Measurements from ENCODE around the gene MRNIP.

MRNIP gene

DNA sequence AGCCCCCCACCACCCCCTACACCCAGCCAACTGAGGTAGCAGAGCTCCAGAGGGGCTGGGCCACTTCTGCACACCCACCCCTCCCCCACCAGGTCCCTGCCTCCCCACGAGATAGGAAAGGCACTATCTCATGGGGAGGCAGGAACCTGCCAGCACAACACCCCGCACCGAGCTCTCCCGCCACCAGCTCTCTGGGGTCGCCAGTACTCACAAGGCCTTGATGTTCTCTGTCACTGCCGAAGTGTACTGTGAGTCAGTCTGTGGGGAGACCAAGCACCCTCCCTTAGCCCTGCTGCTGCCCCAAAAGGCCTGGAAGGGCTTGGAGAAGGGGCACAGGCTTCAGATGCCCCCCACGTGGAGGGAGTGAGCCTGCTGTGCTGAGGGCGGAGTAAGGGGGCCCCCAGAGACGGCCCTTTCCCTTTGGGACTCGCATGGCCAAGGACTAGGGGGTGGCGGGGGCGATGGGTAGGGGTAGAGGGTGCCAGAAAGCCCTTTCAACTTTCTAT, 57.9 kb downstream of the MRNIP start:
- TF ChIP-seq, protein P1, sequence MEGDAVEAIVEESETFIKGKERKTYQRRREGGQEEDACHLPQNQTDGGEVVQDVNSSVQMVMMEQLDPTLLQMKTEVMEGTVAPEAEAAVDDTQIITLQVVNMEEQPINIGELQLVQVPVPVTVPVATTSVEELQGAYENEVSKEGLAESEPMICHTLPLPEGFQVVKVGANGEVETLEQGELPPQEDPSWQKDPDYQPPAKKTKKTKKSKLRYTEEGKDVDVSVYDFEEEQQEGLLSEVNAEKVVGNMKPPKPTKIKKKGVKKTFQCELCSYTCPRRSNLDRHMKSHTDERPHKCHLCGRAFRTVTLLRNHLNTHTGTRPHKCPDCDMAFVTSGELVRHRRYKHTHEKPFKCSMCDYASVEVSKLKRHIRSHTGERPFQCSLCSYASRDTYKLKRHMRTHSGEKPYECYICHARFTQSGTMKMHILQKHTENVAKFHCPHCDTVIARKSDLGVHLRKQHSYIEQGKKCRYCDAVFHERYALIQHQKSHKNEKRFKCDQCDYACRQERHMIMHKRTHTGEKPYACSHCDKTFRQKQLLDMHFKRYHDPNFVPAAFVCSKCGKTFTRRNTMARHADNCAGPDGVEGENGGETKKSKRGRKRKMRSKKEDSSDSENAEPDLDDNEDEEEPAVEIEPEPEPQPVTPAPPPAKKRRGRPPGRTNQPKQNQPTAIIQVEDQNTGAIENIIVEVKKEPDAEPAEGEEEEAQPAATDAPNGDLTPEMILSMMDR (IDR thresholded peaks at IDR 0.05; ENCODE audit: extremely low read depth, insufficient read depth, missing control alignments) = no peak
- in situ Hi-C loops (cut with MboI; ENCODE audit: low pct_unique_long_range_greater_than_20kb, low sequenced_read_pairs, unreplicated experiment) = no loop called here
- no peak for DNase-seq (ENCODE audit: low spot score)

DNA sequence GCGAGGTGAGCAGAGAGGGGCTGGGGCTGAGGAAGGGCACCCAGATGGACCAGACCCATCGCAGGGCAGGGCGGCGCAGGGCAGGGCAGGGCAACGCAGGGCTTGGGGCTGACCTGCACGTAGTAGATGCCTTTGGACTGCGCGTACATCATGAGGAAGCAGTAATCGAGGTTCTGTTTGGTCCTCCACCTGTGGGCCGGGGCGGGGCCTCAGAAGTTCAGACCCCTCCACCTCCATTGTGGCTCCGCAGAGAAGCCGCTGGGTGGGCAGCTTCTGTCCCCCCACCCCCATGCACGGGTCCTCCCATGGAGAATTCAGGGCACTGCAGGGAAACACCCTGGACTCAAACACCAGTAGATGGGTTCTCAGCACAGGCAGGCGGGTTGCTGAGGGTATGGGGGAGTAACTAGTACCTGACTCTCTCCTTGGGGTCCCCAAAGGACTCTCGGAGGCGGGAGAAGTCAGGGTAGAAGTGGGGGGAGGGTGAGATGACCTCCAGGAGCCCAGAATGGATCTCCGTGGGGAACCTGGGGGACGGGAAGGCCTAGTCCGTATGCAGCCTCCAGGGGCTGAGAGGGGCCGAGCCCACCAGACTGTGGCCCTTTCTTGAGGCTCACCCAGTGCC, 58.4 kb downstream of the MRNIP start:
- in situ Hi-C loops (cut with MboI; ENCODE audit: low pct_unique_long_range_greater_than_20kb, low sequenced_read_pairs, unreplicated experiment) = no loop called here
- no peak for DNase-seq (ENCODE audit: low spot score)
- TF ChIP-seq, protein P1 (IDR thresholded peaks at IDR 0.05; ENCODE audit: extremely low read depth, insufficient read depth, missing control alignments) = no peak

DNA sequence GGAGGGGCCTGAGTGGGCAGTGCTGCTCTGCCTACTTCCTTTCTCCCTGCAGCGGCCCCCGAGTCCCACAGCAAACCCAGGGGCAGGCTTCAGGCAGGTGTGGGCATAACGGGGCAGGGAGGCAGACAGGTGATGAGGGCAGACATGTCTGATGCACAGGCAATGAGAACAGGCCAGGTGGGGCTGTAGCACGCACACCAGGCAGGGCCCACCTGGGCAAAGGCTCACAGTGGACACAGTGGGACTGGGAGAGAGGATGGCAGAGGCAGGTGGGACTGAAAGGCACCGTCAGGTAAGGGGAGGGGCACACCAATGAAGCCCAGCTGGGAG, 59.0 kb downstream of the MRNIP start:
- in situ Hi-C loops (cut with MboI; ENCODE audit: low pct_unique_long_range_greater_than_20kb, low sequenced_read_pairs, unreplicated experiment) = loop anchor here (10.0 kb wide), 1 partner anchor 105 kb away; the partner anchor contains the start of gene TBC1D9B
- TF ChIP-seq, protein P1 (IDR thresholded peaks at IDR 0.05; ENCODE audit: extremely low read depth, insufficient read depth, missing control alignments) = no peak
- no peak for DNase-seq (ENCODE audit: low spot score)

DNA sequence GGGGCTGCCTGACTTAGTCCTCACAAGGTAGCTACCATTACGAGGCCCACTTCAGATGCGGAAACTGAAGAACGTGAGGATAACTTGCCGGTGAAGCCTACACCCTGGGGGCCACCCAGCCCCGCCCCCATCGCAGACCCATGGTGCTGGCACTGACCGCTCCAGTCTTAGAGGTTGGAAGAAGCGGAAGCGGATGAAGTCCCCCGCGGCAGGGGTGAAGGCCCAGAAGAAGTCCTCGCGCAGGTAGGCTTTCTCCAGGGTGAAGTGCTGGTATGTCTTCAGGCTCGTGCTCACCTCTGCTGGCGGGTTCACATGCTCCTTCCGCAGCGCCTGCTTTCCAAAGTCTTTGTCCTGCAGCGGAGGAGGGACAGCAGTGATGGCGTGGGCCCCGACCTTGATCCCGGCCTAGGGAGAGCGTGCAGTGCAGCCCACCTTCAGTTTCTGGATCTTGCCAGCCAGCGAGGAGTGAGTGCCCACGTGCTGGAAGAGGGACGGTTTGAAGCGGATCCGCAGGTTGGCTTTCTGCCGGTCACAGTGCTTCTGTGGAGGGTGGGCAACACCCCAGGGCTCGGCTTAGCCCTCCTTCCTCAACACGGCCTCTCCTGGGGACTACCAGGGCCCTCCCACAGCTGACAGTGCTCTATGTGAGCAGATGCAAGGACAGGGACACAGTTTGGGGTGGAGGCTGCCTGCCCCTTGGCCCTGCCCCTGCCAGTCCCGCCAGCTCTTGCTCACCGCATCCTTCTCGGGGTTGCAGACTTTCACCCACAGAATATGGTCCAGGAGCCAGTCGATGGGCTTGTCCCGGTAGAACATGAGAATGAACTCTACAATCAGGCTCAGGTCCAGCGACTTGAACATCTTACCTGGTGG, 59.6 kb downstream of the MRNIP start:
- TF ChIP-seq, protein P1 (IDR thresholded peaks at IDR 0.05; ENCODE audit: extremely low read depth, insufficient read depth, missing control alignments) = no peak
- in situ Hi-C loops (cut with MboI; ENCODE audit: low pct_unique_long_range_greater_than_20kb, low sequenced_read_pairs, unreplicated experiment) = loop anchor here (10.0 kb wide), 1 partner anchor 106 kb away; the partner anchor contains the start of gene TBC1D9B
- DNase-seq (ENCODE audit: low spot score) = no peak

DNA sequence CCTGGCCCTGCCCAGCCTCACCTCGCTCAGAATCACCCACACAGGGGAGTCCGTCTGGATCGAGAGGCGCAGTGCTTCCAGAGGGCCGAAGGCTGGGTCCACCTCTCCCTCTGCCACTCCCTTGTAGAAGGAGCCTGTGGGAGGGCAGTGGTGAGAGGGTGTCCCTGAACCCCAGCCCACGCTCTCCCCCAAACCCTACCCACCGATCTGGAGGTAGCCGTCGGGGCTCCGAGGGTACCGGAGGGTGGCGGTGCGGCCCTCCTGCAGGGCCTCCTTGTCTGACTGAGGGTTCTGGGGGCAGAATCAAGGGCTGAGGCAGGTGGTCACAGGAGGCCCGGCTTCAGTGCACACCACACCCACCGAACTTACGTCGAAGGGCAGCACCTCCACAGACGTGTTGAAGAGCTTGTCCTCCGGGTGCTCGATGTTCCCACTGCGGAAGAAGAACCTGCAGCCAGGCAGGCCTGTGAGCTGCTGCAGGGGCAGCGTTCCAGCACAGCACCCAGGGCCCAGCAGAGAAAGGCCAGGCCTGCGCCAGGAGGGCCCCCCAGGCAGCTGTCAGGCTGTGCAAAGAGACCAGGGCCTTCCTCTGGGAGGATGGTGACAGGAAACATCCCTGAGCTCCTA, 60.4 kb downstream of the MRNIP start:
- TF ChIP-seq, protein P1 (IDR thresholded peaks at IDR 0.05; ENCODE audit: extremely low read depth, insufficient read depth, missing control alignments) = no peak
- in situ Hi-C loops (cut with MboI; ENCODE audit: low pct_unique_long_range_greater_than_20kb, low sequenced_read_pairs, unreplicated experiment) = loop anchor here (10.0 kb wide), 1 partner anchor 107 kb away; the partner anchor contains the start of gene TBC1D9B

DNA sequence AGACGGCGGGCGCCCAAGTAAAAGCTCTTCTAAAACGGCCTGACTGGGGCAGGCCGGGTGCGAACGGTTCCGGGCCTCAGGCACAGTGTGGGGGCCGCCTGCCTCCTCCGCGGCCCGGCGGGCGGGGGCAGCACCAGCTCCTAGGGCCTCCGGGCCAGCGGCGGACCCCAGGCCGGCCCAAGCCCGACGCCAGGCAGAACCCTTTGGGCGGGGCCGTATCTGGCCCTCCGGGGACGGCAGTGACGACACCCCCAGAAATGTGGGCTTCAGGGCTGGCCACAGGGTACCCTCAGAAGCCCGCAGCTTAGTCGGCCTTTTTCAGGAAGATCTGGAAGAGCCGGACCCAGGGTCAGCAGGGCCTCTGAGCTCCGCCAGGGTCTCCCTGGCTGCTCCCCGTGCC, 60.9 kb downstream of the MRNIP start:
- TF ChIP-seq, protein P1 (IDR thresholded peaks at IDR 0.05; ENCODE audit: extremely low read depth, insufficient read depth, missing control alignments) = no peak
- DNase-seq (ENCODE audit: low spot score) = no peak
- in situ Hi-C loops (cut with MboI; ENCODE audit: low pct_unique_long_range_greater_than_20kb, low sequenced_read_pairs, unreplicated experiment) = loop anchor here (10.0 kb wide), 1 partner anchor 107 kb away; the partner anchor contains the start of gene TBC1D9B

More for the DNA sequence above, 60.4 kb downstream of the MRNIP start:
- no peak for DNase-seq (ENCODE audit: low spot score)

Data from GM13977 (cell line).